Hair follicular keratinocyte (primary cell): ENCODE results near the gene CRB3. TPM values are rescaled to one million over a fixed set of nuclear protein-coding genes. Genes with fewer than 3 reads are reported as not detected.

Source experiments
- total RNA-seq: library from RNA; depleted of rRNA; stranded (reverse); fragments of >200 nt; gene quantifications from 2 replicates; pipeline ENCODE4 v1.2.3, GENCODE V29; 2015

Gene CRB3, protein sequence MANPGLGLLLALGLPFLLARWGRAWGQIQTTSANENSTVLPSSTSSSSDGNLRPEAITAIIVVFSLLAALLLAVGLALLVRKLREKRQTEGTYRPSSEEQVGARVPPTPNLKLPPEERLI
- 19.5 and 23.8 TPM in 2 replicates for total RNA-seq

DNA sequence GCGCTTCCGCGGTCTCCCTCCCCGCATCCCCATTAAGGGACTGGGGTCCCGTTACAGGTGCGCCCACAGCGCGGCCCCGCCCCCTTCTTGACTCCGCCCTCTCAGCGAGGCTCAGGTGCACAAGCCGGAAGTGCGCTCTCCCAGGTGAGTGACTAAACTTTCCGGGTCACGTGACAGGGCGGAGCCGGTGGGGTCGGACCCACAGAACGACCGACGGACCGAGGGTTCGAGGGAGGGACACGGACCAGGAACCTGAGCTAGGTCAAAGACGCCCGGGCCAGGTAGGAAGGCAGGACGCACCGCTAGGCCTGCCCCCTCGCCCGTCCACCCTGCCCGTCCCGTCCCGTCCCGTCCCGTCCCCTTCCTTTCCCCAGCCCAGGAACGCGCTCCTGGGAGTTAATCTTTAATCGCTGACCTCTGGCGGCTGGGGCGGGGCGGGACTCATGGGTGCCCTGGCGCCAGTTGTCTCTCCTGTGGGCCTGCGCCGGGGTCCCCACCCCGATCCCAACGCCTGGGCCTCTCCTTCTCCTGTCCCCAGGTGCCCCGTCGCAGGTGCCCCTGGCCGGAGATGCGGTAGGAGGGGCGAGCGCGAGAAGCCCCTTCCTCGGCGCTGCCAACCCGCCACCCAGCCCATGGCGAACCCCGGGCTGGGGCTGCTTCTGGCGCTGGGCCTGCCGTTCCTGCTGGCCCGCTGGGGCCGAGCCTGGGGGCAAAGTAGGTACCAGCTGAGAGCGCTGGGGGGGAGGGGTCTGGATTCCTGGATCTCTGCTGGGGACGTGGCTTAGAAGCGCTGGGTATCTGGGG lies at the start of gene CRB3:
TSS of gene CRB3 (plus strand) at position 202 of the 804 bp plus-strand sequence. CDS start at position 633, 431 bp downstream.

DNA sequence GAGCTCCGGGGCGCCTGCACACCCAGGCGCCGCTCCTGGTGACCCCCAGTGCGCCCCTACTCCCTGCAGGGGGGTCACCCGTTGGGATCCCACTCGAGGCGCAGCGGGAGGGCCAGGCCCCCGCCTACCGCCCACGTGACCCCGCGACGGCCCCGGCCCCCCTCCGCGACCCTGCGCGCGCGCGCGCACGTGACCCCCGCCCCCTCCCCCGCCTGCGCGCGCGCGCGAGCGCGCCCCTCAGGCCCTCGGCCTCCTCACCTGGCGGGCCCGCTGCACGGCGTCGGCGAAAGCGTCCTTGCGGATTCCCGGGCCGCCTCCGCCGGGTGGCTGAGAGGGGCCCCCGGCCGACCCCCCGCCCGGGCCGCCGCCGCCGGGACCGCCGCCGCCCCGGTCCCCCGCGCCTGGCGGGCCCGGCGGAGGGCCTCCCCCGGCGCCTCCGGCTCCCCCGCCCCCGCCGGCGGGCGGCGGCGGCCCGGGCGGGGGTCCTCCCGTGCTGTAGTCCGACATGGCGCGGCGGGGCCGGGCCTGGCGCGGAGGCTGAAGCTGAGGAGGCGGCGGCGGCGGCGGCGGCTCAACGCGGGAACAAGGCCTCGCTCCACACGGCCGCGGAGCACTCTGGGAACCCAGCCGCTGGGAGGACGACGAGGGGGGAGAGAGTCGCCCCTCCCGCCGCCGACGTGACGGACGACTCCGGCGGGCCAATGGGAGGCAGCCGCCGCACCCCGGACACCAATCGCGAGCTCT lies 39.7 kb upstream of the CRB3 start, which contains the start of gene KHSRP:
TSS of gene KHSRP (minus strand) at position 617 of the 744 bp plus-strand sequence. CDS start at position 507, 110 bp downstream.

DNA sequence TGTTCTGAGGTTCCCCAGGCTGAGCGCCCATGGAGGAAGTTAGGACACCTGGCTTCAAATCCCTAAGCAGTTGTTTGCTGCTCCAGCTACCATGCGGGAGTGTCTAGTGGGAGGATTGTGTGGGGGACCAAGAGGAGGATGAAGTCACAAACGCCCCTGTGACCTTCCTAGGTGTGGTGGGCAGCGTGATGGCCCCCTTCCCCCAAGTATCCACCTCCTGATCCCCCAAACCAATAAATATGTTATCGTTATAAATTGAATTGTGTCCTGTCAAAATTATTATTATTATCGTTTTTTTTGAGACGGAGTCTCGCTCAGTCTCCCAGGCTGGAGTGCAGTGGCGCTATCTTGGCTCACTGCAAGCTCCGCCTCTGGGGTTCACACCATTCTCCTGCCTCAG lies 30.4 kb upstream of the CRB3 start, which contains the start of gene SLC25A41:
TSS of gene SLC25A41 (minus strand) at position 101 of the 400 bp plus-strand sequence. CDS start at position 31, 70 bp downstream.

DNA sequence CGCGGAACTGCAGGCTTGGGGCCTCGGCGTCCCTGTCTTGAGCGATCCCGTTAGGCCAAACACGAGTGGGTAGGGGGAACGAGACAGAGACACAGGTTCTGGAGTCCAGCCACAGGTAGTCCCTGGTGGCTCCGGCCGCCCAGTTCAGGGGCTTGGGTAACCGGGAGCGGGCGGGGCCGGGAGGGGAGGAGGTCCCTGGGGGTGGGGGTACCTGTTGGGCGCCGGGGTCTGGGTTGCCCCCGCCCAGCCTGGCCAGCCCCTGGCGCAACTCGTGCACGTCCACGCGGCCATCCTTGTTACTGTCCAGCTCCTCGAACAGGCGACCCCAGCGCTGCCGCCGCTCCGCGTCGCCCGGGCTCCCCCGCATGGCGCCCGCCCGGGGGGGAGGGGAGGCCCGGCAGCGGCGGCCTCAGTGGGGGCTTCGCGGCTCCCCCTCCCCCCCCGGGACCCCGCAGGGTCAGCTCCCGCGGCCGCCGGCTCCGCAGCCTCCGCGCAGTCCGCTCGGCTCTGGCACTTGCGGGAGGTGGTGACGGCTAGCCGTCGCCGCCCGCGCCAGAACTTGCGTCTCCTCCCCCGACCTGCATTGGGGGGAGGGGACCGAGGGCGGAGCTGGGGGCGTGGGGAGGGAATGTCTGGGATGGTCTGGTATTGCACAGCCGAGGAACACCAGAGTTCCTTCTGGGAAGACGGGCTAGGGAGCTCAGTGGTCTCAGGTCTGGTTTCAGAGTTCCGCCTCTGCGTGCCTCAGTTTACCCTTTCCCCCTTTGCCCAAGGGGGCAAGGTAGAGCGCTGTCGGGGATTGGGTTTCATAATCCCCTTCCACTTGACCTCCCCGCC lies 4.6 kb upstream of the CRB3 start, which contains the start of gene SLC25A23:
TSS of gene SLC25A23 (minus strand) at position 531 of the 837 bp plus-strand sequence. CDS start at position 367, 164 bp downstream.

DNA sequence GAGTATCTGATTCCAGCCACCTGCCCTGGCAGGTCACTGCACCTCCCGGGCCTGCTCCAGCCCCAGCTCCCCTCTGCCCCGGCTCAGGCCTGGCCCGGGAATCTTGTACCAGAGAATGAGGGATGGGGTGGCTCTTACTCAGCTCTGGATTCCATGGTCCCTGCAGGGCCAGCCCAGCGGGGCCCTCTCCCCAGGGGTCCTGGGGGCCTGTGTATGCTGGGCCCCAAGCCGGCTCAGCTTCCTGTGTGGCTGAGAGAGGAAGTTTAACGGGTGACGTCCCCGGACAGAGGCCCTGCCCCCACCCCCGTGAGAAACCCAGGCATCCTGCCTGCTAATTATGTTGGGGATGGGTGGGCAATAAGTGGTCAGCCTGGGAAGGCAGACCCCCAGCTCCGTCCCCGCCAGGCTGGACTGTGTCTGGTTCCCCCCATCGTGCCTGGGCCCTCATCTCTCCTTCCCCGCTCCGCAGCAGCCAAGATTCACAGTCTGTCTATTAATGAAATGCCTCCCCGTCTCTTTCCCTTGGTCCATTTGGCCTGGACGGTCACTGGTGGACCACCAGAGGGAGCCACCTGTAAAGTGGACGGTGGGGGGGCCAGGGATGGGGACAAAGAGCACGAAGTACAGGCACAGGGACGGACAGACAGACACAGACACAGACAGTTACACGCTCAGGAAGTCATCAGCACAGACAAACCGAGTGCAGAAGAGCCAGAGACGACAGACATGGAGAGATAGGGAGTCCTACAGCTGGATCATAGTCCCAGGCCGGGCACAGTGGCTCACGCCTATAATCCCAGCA lies 17.7 kb downstream of the CRB3 start, which contains the start of gene DENND1C:
TSS of gene DENND1C (minus strand) at position 247 of the 802 bp plus-strand sequence. CDS start at position 155, 92 bp downstream.

DNA sequence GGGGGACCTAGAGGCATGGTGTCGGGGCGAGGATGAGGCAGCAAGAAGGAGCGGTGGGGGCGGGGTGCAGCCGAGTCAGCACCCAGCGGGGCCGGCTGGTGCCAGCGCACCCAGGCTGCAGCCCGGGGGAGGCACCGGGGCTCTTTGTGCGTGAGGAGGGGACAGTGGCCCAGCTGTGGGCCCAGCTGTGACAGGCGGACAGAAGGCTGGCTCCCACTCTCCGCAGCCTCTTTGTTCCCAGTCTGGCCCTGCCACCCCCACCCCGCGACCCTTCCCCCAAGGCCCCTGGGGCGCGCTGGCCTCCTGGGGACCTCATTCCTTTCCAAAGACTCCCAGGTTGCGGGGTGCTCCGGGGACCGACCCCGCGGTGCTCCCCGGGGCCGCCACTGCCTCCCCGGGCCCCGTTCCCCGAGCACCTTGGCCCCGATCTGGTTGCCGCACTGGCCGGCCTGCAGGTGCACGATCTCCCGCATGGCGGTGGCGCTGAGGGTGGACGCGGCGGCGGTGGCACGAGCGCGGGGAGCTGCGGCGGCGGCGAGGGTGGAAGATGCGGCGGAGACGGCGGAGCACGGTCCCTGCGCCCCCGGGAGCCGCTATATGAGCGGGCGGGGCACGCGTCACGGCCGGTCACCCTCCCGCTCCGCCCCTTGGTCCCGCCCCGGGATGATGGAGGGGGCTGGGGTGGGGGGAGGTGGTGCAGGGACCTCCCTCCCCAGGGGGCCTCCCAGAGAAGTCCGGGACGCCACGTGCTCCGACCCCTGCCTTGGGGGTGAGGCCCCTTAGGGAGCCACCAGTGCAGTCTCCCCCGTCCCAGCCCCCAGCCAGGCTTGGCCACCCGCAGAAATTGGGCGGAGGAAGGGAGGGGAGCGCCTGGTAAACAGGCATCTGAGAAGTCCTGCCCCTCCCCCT lies 37.9 kb downstream of the CRB3 start, which contains the start of gene TUBB4A:
TSS of gene TUBB4A (minus strand) at position 570 of the 909 bp plus-strand sequence. CDS start at position 473, 97 bp downstream.

Other genes starting within 250 kb of the CRB3 start
- gene MLLT1, start 184.3 kb upstream of the CRB3 start, total RNA-seq = 14.4 and 15.3 TPM in 2 replicates
- gene ACER1, start 130.7 kb upstream of the CRB3 start, total RNA-seq = not detected in 2 replicates
- gene CLPP, start 102.7 kb upstream of the CRB3 start, total RNA-seq = 154 and 157 TPM in 2 replicates
- 37.3 and 111 TPM in 2 replicates for gene ALKBH7, start 91.5 kb upstream of the CRB3 start, total RNA-seq
- gene PSPN, start 88.3 kb upstream of the CRB3 start, total RNA-seq = 0.34 and 0.62 TPM in 2 replicates
- 41.6 and 46.0 TPM in 2 replicates for gene GTF2F1, start 71.1 kb upstream of the CRB3 start, total RNA-seq
- gene KHSRP, start 39.5 kb upstream of the CRB3 start, total RNA-seq = 121 and 168 TPM in 2 replicates
- not detected in 2 replicates for gene SLC25A41, start 30.5 kb upstream of the CRB3 start, total RNA-seq
- 28.1 and 38.4 TPM in 2 replicates for gene SLC25A23, start 4.5 kb upstream of the CRB3 start, total RNA-seq
- gene DENND1C, start 17.5 kb downstream of the CRB3 start, total RNA-seq = 0.11 TPM in 1 of 2 replicates, not detected in the other
- gene TUBB4A, start 38.0 kb downstream of the CRB3 start, total RNA-seq = not detected in 2 replicates
- 31.5 and 32.5 TPM in 2 replicates for gene TNFSF9, start 66.8 kb downstream of the CRB3 start, total RNA-seq
- 0.16 and 0.46 TPM in 2 replicates for gene CD70, start 126.9 kb downstream of the CRB3 start, total RNA-seq
- gene TNFSF14, start 205.9 kb downstream of the CRB3 start, total RNA-seq = not detected in 2 replicates